ENCODE data around the gene FNIP2. TPM values are rescaled to one million over a fixed set of nuclear protein-coding genes. Genes with fewer than 3 reads are reported as not detected.
"Not testable (repeated sequence)": the region's sequence is repeated elsewhere in the genome, so short reads cannot be mapped to it uniquely, and the experiment has no call there.

Gene FNIP2
- polyA plus RNA-seq, 1 experiment, result 14.8 TPM

DNA sequence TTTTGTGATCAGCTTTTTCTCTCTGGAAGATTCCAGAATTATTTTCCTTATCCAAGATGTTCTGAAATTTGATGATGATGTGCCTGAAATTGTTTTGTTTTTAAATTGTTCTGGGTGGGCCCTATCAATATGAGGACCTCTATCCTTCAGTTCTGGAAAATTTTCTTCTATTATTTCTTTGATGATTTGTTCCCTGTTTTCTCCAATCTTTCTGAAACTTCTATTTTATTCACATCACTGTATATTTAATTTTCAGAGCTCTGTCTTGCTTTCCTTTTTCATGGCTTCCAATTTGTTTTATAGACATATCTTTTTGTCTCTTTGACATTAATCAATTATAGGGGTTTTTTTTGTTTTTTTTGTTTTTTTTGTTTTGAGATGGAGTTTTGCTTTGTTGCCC, 12.2 kb upstream of the FNIP2 start:
- Histone ChIP-seq H3K36me3 (ENCODE audit: control insufficient read depth, insufficient read depth, low read length) (no peaks in the 10 kb centered on the region), H3K4me3 (ENCODE audit: low read depth, low read length) (no peak overlapping the region), H3K27me3 (ENCODE audit: control insufficient read depth, insufficient read depth, low read length) (no peaks in the 10 kb centered on the region)
- TF ChIP-seq, protein P1, sequence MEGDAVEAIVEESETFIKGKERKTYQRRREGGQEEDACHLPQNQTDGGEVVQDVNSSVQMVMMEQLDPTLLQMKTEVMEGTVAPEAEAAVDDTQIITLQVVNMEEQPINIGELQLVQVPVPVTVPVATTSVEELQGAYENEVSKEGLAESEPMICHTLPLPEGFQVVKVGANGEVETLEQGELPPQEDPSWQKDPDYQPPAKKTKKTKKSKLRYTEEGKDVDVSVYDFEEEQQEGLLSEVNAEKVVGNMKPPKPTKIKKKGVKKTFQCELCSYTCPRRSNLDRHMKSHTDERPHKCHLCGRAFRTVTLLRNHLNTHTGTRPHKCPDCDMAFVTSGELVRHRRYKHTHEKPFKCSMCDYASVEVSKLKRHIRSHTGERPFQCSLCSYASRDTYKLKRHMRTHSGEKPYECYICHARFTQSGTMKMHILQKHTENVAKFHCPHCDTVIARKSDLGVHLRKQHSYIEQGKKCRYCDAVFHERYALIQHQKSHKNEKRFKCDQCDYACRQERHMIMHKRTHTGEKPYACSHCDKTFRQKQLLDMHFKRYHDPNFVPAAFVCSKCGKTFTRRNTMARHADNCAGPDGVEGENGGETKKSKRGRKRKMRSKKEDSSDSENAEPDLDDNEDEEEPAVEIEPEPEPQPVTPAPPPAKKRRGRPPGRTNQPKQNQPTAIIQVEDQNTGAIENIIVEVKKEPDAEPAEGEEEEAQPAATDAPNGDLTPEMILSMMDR (IDR thresholded peaks at IDR 0.05; ENCODE audit: insufficient read depth, low read depth, low read length), result no peak
- ChIA-PET CTCF (interaction anchor here (1.0 kb wide), 1 partner anchor 54 kb away, joined by 4 read pairs; no protein-coding TSS in a partner anchor), POLR2A (no interaction called here)
- DNase-seq (ENCODE audit: low read depth), result no peak

DNA sequence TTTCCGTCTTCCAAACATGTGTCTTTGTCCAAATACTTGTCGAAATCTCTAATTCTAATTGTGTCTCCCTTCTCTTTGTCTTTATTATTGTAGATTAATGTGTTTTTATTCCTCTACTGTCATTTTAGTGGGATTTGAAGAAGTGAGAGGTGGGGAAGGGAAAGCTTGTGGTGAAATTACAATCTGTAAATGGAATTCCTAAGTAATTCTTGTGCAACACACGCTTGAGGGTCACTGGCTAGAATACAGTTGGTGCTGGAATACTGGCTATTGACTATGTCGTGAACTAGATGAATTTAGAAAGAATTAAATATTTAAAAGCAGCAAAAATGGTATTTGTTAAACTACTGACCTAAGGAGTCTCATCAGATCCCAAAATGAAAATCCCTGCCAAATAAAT, 10.7 kb upstream of the FNIP2 start:
- peak; percentile 62 for DNase-seq (ENCODE audit: low read depth)
- Histone ChIP-seq H3K27me3 (ENCODE audit: control insufficient read depth, insufficient read depth, low read length) (no peaks in the 10 kb centered on the region), H3K36me3 (ENCODE audit: control insufficient read depth, insufficient read depth, low read length) (no peaks in the 10 kb centered on the region), H3K4me3 (ENCODE audit: low read depth, low read length) (no peak overlapping the region)
- CTCF ChIA-PET, result no interaction called here
- POLR2A ChIA-PET, result no interaction called here
- TF ChIP-seq, protein P1 (IDR thresholded peaks at IDR 0.05; ENCODE audit: insufficient read depth, low read depth, low read length), result no peak

DNA sequence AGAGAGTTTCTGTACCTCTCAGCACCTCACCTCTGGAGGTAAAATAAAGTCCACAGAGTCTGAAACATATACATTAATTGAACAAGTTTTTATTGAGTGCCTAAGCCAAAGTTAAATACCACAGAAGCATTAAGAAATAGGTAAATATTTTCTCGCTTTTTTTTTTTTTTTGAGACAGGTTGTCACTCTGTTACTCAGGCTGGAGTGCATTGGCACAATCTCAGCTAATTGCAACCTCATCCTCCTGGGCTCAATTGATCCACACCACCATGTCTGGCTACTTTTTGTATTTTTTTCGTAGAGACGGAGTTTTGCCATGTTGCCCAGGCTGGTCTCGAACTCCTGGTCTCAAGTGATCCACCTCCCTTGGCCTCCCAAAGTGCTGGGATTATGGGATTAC, 10.1 kb upstream of the FNIP2 start:
- no peak for DNase-seq (ENCODE audit: low read depth)
- POLR2A ChIA-PET, result no interaction called here
- TF ChIP-seq, protein P1 (IDR thresholded peaks at IDR 0.05; ENCODE audit: insufficient read depth, low read depth, low read length), result no peak
- H3K27me3 ChIP-seq (ENCODE audit: control insufficient read depth, insufficient read depth, low read length), result no peaks in the 10 kb centered on the region
- CTCF ChIA-PET, result no interaction called here
- no peaks in the 10 kb centered on the region for H3K36me3 ChIP-seq (ENCODE audit: control insufficient read depth, insufficient read depth, low read length)
- no peak overlapping the region for H3K4me3 ChIP-seq (ENCODE audit: low read depth, low read length)

DNA sequence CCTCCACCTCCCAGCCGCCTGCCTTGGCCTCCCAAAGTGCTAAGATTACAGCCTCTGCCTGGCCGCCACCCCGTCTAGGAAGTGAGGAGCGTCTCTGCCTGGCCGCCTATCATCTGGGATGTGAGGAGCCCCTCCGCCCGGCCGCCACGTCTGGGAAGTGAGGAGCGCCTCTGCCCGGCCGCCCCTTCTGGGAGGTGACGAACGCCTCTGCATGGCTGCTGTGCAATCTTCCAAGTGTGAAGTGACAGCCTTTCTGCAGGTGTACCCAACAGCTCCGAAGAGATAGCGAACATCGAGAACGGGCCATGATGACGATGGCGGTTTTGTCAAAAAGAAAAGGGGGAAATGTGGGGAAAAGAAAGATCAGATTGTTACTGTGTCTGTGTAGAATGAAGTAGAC, 9.3 kb upstream of the FNIP2 start:
- H3K36me3 ChIP-seq (ENCODE audit: control insufficient read depth, insufficient read depth, low read length); POLR2A ChIA-PET: not testable (repeated sequence)

DNA sequence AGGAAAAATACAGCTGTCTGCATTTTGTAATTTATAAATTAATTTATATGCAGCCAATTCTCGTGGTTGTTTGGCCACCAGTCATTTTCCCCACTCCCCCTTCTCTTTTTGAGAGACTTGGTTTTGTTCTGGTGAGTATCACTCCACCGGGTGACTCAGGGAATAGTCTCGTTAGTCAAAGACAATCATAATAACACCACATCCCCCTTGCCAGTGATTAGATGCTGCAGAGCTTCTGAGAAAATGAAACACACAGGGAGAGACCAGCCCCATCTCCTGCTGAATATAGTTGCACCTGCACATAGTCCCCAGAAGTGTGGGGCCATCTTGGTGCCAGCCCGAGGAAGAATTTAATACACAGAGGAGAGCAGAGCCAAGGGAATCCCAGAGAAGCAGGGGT, 8.0 kb upstream of the FNIP2 start:
- H3K36me3 ChIP-seq (ENCODE audit: control insufficient read depth, insufficient read depth, low read length), result no peaks in the 10 kb centered on the region
- TF ChIP-seq, protein P1 (IDR thresholded peaks at IDR 0.05; ENCODE audit: insufficient read depth, low read depth, low read length), result no peak
- H3K4me3 ChIP-seq (ENCODE audit: low read depth, low read length), result no peak overlapping the region
- CTCF ChIA-PET, result no interaction called here
- DNase-seq (ENCODE audit: low read depth), result no peak
- POLR2A ChIA-PET, result no interaction called here
- H3K27me3 ChIP-seq (ENCODE audit: control insufficient read depth, insufficient read depth, low read length), result no peaks in the 10 kb centered on the region

More for the DNA sequence above, 9.3 kb upstream of the FNIP2 start:
- H3K4me3 ChIP-seq (ENCODE audit: low read depth, low read length); DNase-seq (ENCODE audit: low read depth); CTCF ChIA-PET; H3K27me3 ChIP-seq (ENCODE audit: control insufficient read depth, insufficient read depth, low read length): not testable (repeated sequence)

DNA sequence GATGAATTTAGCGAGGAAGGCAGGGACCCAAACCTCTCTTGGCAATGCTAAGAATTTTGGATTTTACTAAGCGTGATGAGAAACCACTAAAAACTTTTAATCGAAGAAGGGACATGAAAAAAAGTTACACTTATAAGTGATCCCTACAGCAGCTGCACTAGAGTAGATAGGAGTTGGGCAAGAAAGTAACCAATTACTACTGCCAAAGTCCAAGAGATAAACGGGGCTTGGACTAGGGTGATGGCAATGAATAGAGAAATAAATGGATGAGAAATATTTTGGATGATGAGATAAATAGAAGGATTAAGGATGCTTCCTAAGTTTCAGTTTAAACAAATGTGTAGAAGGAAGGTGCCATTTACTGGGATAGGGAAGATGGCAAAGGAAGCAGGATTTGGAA, 6.3 kb upstream of the FNIP2 start:
- ChIA-PET CTCF (no interaction called here), POLR2A (no interaction called here)
- no peak overlapping the region for H3K4me3 ChIP-seq (ENCODE audit: low read depth, low read length)
- H3K36me3 ChIP-seq (ENCODE audit: control insufficient read depth, insufficient read depth, low read length), result no peaks in the 10 kb centered on the region
- H3K27me3 ChIP-seq (ENCODE audit: control insufficient read depth, insufficient read depth, low read length), result no peaks in the 10 kb centered on the region
- no peak for DNase-seq (ENCODE audit: low read depth)
- TF ChIP-seq, protein P1 (IDR thresholded peaks at IDR 0.05; ENCODE audit: insufficient read depth, low read depth, low read length), result no peak
